IMR-90 (cell line): ENCODE results near the gene CYP26B1. TPM values are rescaled to one million over a fixed set of nuclear protein-coding genes. Genes with fewer than 3 reads are reported as not detected.

Experiments used
- ATAC-seq: fragments of 200-7000 bp; cut with Tn5 transposase; 2 replicates; pipeline ENCODE4 v1.9.1; 2020; ENCODE audit warnings: low read depth, mild to moderate bottlenecking, moderate library complexity
- BruUV-seq: library from RNA; stranded (reverse); fragments of 400-500 nt; replicated peaks from 2 replicates; lab custom pipeline; 2021; lab: Mats Ljungman, UMichigan
- CTCF ChIA-PET: fragments of 300-600 bp; formaldehyde crosslinking; extraction: SDS; loops from one replicate; lab custom pipeline; 2021; ENCODE audit warnings: antibody characterized with exemption; lab: Yijun Ruan, JAX
- POLR2A ChIA-PET: fragments of 300-600 bp; sonication (Branson Sonifier 250); formaldehyde crosslinking; loops from one replicate; lab custom pipeline; 2022; ENCODE audit warnings: antibody characterized with exemption; ENCODE audit not compliant: unreplicated experiment; lab: Charles Lee
- DNase-seq: peaks from one replicate; pipeline ENCODE4 v3.0.0; 2013
- H2AFZ ChIP-seq: replicated peaks from 2 replicates; pipeline ENCODE3; 2013; ENCODE audit warnings: low read length, mild to moderate bottlenecking; ENCODE audit not compliant: poor library complexity
- H2AK5ac ChIP-seq: 2 replicates; pipeline ENCODE4 v1.6.1; 2013; ENCODE audit warnings: low read depth, low read length, inconsistent platforms
- H2AK9ac ChIP-seq: replicated peaks from 2 replicates; pipeline ENCODE3; 2013; ENCODE audit warnings: mild to moderate bottlenecking, low read depth, low read length, moderate library complexity; ENCODE audit not compliant: poor library complexity
- H2BK120ac ChIP-seq: 2 replicates; pipeline ENCODE4 v1.6.1; 2013; ENCODE audit warnings: low read depth, low read length, inconsistent platforms
- H2BK15ac ChIP-seq: 3 replicates; pipeline ENCODE4 v1.6.1; 2013; ENCODE audit warnings: low read depth, low read length, inconsistent platforms
- H2BK20ac ChIP-seq: 2 replicates; pipeline ENCODE4 v1.6.1; 2013; ENCODE audit warnings: low read depth, mild to moderate bottlenecking, inconsistent platforms, low read length, moderate library complexity
- H2BK5ac ChIP-seq: 2 replicates; pipeline ENCODE4 v1.6.1; 2013; ENCODE audit warnings: mild to moderate bottlenecking, low read depth, low read length, inconsistent platforms; ENCODE audit not compliant: poor library complexity, severe bottlenecking
- H3K14ac ChIP-seq: replicated peaks from 2 replicates; pipeline ENCODE4 v1.6.1; 2013; ENCODE audit warnings: low read depth, low read length, inconsistent platforms
- H3K18ac ChIP-seq: 2 replicates; pipeline ENCODE4 v1.6.1; 2013; ENCODE audit warnings: low read depth, low read length, control low read depth
- H3K23ac ChIP-seq: 2 replicates; pipeline ENCODE4 v1.6.1; 2013; ENCODE audit warnings: low read depth, low read length, inconsistent platforms
- H3K27ac ChIP-seq: 2 replicates; pipeline ENCODE4 v1.5.1; 2013; ENCODE audit warnings: mild to moderate bottlenecking, control low read depth, low read length; ENCODE audit not compliant: insufficient read depth
- H3K27me3 ChIP-seq: 2 replicates; pipeline ENCODE4 v1.6.1; 2013; ENCODE audit warnings: low read length; ENCODE audit not compliant: control insufficient read depth, insufficient read depth
- H3K36me3 ChIP-seq: 2 replicates; pipeline ENCODE4 v1.6.1; 2013; ENCODE audit warnings: low read length, mixed read lengths; ENCODE audit not compliant: control insufficient read depth, insufficient read depth
- H3K4ac ChIP-seq: 2 replicates; pipeline ENCODE4 v1.6.1; 2013; ENCODE audit warnings: low read depth, low read length, inconsistent platforms
- H3K4me1 ChIP-seq: 2 replicates; pipeline ENCODE4 v1.6.1; 2013; ENCODE audit warnings: low read length, mixed read lengths; ENCODE audit not compliant: control insufficient read depth, insufficient read depth
- H3K4me2 ChIP-seq: 2 replicates; pipeline ENCODE4 v1.6.1; 2013; ENCODE audit warnings: low read depth, mild to moderate bottlenecking, control low read depth, low read length, moderate library complexity
- H3K4me3 ChIP-seq: 2 replicates; pipeline ENCODE4 v1.5.1; 2013; ENCODE audit warnings: low read depth, mild to moderate bottlenecking, control low read depth, low read length, moderate library complexity; ENCODE audit not compliant: insufficient read depth
- H3K56ac ChIP-seq: 2 replicates; pipeline ENCODE4 v1.6.1; 2013; ENCODE audit warnings: low read length, inconsistent platforms; ENCODE audit not compliant: insufficient read depth; ENCODE audit errors: extremely low read depth
- H3K79me1 ChIP-seq, 2 experiments: 2 replicates each; pipeline ENCODE4 v1.6.1; 2013; ENCODE audit warnings: low read length in 2 of 2, inconsistent platforms in 1 of 2, low read depth in 1 of 2
- H3K9ac ChIP-seq: 2 replicates; pipeline ENCODE4 v1.6.1; 2013; ENCODE audit warnings: low read depth, low read length, control low read depth
- H3K9me1 ChIP-seq: 2 replicates; pipeline ENCODE4 v1.6.1; 2013; ENCODE audit warnings: low read length, inconsistent platforms; ENCODE audit not compliant: insufficient read depth
- H3K9me3 ChIP-seq: 2 replicates; pipeline ENCODE4 v1.6.1; 2013; ENCODE audit warnings: low read length; ENCODE audit not compliant: control insufficient read depth, insufficient read depth
- H4K20me1 ChIP-seq: 2 replicates; pipeline ENCODE4 v1.6.1; 2013; ENCODE audit warnings: low read length, inconsistent platforms; ENCODE audit not compliant: insufficient read depth
- H4K5ac ChIP-seq: 2 replicates; pipeline ENCODE4 v1.6.1; 2013; ENCODE audit warnings: mild to moderate bottlenecking, low read depth, low read length, control low read depth
- H4K8ac ChIP-seq, 2 experiments: 2 replicates each; pipeline ENCODE4 v1.6.1; 2013; ENCODE audit warnings: low read depth in 2 of 2, low read length in 2 of 2, control low read depth in 1 of 2, inconsistent platforms in 1 of 2
- H4K91ac ChIP-seq: 2 replicates; pipeline ENCODE4 v1.6.1; 2013; ENCODE audit warnings: low read depth, low read length, inconsistent platforms; ENCODE audit not compliant: insufficient read depth
- BHLHE40 ChIP-seq: fragments of 150-350 bp; IDR thresholded peaks from 2 replicates; pipeline ENCODE4 v1.6.1; 2016; ENCODE audit warnings: mild to moderate bottlenecking, low read depth, low read length
- CEBPB ChIP-seq: IDR thresholded peaks from 2 replicates; pipeline ENCODE4 v1.6.1; 2012; ENCODE audit warnings: low read depth, low read length, improper control_type of control experiment
- CHD1 ChIP-seq: IDR thresholded peaks from 2 replicates; pipeline ENCODE4 v1.6.1; 2012; ENCODE audit warnings: low read depth, low read length, improper control_type of control experiment
- CTCF ChIP-seq: conservative IDR thresholded peaks from 2 replicates; pipeline ENCODE4 v1.5.1; 2012; ENCODE audit warnings: mild to moderate bottlenecking, low read depth, low read length, improper control_type of control experiment
- ELK1 ChIP-seq: fragments of 150-350 bp; IDR thresholded peaks from 2 replicates; pipeline ENCODE4 v1.6.1; 2016; ENCODE audit warnings: low read depth, mild to moderate bottlenecking, low read length, moderate library complexity, borderline replicate concordance
- FOS ChIP-seq: fragments of 150-350 bp; IDR thresholded peaks from 2 replicates; pipeline ENCODE4 v1.6.1; 2016; ENCODE audit warnings: low read depth, low read length
- MAFK ChIP-seq: IDR thresholded peaks from 2 replicates; pipeline ENCODE4 v1.6.1; 2012; ENCODE audit warnings: low read depth, low read length, improper control_type of control experiment
- MAZ ChIP-seq: IDR thresholded peaks from 2 replicates; pipeline ENCODE4 v1.6.1; 2012; ENCODE audit warnings: low read depth, mild to moderate bottlenecking, low read length, improper control_type of control experiment, moderate library complexity, borderline replicate concordance
- NFE2L2 ChIP-seq: fragments of 150-350 bp; IDR thresholded peaks from 2 replicates; pipeline ENCODE4 v1.6.1; 2016; ENCODE audit warnings: low read depth, mild to moderate bottlenecking, low read length
- POLR2A ChIP-seq: IDR thresholded peaks from 2 replicates; pipeline ENCODE4 v1.6.1; 2012; ENCODE audit warnings: mild to moderate bottlenecking, low read depth, low read length
- RAD21 ChIP-seq: IDR thresholded peaks from 2 replicates; pipeline ENCODE4 v1.6.1; 2012; ENCODE audit warnings: low read length, improper control_type of control experiment
- RCOR1 ChIP-seq: IDR thresholded peaks from 2 replicates; pipeline ENCODE4 v1.6.1; 2012; ENCODE audit warnings: mild to moderate bottlenecking, low read length, improper control_type of control experiment; ENCODE audit not compliant: insufficient replicate concordance
- RFX5 ChIP-seq: IDR thresholded peaks from 2 replicates; pipeline ENCODE4 v1.8.0; 2012; ENCODE audit warnings: low read depth, mild to moderate bottlenecking, low read length, moderate library complexity
- SMC3 ChIP-seq: fragments of 150-350 bp; IDR thresholded peaks from 2 replicates; pipeline ENCODE4 v1.6.1; 2016; ENCODE audit warnings: low read depth, mild to moderate bottlenecking, antibody characterized with exemption, low read length, moderate library complexity
- USF2 ChIP-seq: fragments of 150-350 bp; IDR thresholded peaks from 2 replicates; pipeline ENCODE4 v1.6.1; 2017; ENCODE audit warnings: mild to moderate bottlenecking, antibody characterized with exemption, low read length, low read depth
- WGBS, 2 experiments: methylation state at CpG; one replicate each; pipeline versions ENCODE4 v1.1.5 to v1.1.7; 2013; ENCODE audit warnings: missing lambda C conversion rate in 2 of 2; ENCODE audit not compliant: insufficient read length in 1 of 2; ENCODE audit errors: extremely low coverage in 2 of 2; 5-methylcytosine and 5-hydroxymethylcytosine counted together
- dilution Hi-C: fragments of 300-500 bp; cut with HindIII; formaldehyde crosslinking; loops from one replicate; pipeline ENCODE4 v1.14.3; 2018; ENCODE audit warnings: low sequenced_read_pairs; ENCODE audit not compliant: unreplicated experiment
- in situ Hi-C: fragments of 300-500 bp; cut with MboI; formaldehyde crosslinking; loops from 3 replicates; pipeline ENCODE4 v1.14.3; 2019; ENCODE audit warnings: low sequenced_read_pairs, inconsistent platforms, mixed read lengths
- intact Hi-C: fragments of 100-400 bp; cut with micrococcal nuclease; formaldehyde crosslinking; loops from 2 replicates; pipeline ENCODE4 v1.10.0; 2022
- polyA plus RNA-seq, 3 experiments: library from polyadenylated mRNA; depleted of rRNA; stranded (reverse); fragments of >200 nt; gene quantifications; 2 replicates each; pipeline ENCODE4 v1.2.3, GENCODE V29; 2012; ENCODE audit warnings: low replicate concordance in 1 of 3
- total RNA-seq: library from RNA; depleted of rRNA; stranded (reverse); fragments of >200 nt; gene quantifications from 2 replicates; pipeline ENCODE4 v1.2.3, GENCODE V29; 2012

CYP26B1 gene
- total and polyA plus RNA-seq, 2 of the 4 experiments (the other 2 are of a cell fraction): 0.02 TPM; not detected in 1

- in situ Hi-C loops (no loop called here), intact Hi-C loops (no loop called here), dilution Hi-C loops (no loop called here)
- no peak for TF ChIP-seq CEBPB
- no peak for TF ChIP-seq CTCF
- TF ChIP-seq RAD21: no peak
- no peak for TF ChIP-seq FOS
- no peak for TF ChIP-seq USF2
- no peak for TF ChIP-seq ELK1
- no peak for TF ChIP-seq NFE2L2
- no peak for TF ChIP-seq MAFK
- no peak for TF ChIP-seq SMC3
- no peak for TF ChIP-seq BHLHE40
- TF ChIP-seq MAZ: no peak
- no peak for TF ChIP-seq RCOR1
- no peak for TF ChIP-seq POLR2A
- no peak for TF ChIP-seq CHD1
- no peak for TF ChIP-seq RFX5
These were observed 21.2 kb downstream of the CYP26B1 start for GRCh38 chr2:72126186-72127100.

More at GRCh38 chr2:72126186-72127100, 21.2 kb downstream of the CYP26B1 start:
- no TSS peak for BruUV-seq
- Histone ChIP-seq H2BK5ac (no peak overlapping the region), H2BK120ac (no peak overlapping the region), H3K27ac (no peak overlapping the region), H3K23ac (no peak overlapping the region), H4K91ac (no peak overlapping the region), H3K18ac (no peak overlapping the region), H4K20me1 (no peaks in the 10 kb centered on the region), H3K27me3 (peaks cover 28% of the 10 kb centered on the region), H2BK20ac (no peak overlapping the region), H3K56ac (no peak overlapping the region), H2AK5ac (no peak overlapping the region), H2BK15ac (no peak overlapping the region), H2AK9ac (no peak overlapping the region), H3K4ac (no peak overlapping the region), H2AFZ (no peak overlapping the region), H3K9me1 (no peaks in the 10 kb centered on the region), H3K4me2 (no peak overlapping the region), H4K5ac (no peak overlapping the region), H3K14ac (no peak overlapping the region), H3K9me3 (no peaks in the 10 kb centered on the region), H3K9ac (no peak overlapping the region), H3K4me1 (0 out of 2 replicates have a peak, but pooled peaks cover 1% of the 10 kb centered on the region), H3K79me1 (no peaks in the 10 kb centered on the region), H4K8ac (no peak overlapping the region), H3K4me3 (no peak overlapping the region), H3K36me3 (no peaks in the 10 kb centered on the region)
- 80% methylated on average over 1 of the region's 10 CpGs; no CpG with 5 or more reads in 1 of the 2 experiments for WGBS, 2 experiments
- ChIA-PET POLR2A (no interaction called here), CTCF (no interaction called here)
- no peak for DNase-seq
- ATAC-seq: no peak
